GM18505 (cell line): Measurements from ENCODE around the gene DHX16.

ENCODE experiments used
- ATAC-seq: cut with Tn5 transposase; IDR thresholded peaks from one replicate; pipeline ENCODE4 v1.9.1; 2021; ENCODE audit not compliant: unreplicated experiment
- POLR2A ChIP-seq: IDR thresholded peaks from 4 replicates; pipeline ENCODE4 v1.6.1; 2011; ENCODE audit warnings: borderline replicate concordance; ENCODE audit not compliant: insufficient read depth, insufficient read length; ENCODE audit errors: extremely low read depth

DHX16 gene

DNA sequence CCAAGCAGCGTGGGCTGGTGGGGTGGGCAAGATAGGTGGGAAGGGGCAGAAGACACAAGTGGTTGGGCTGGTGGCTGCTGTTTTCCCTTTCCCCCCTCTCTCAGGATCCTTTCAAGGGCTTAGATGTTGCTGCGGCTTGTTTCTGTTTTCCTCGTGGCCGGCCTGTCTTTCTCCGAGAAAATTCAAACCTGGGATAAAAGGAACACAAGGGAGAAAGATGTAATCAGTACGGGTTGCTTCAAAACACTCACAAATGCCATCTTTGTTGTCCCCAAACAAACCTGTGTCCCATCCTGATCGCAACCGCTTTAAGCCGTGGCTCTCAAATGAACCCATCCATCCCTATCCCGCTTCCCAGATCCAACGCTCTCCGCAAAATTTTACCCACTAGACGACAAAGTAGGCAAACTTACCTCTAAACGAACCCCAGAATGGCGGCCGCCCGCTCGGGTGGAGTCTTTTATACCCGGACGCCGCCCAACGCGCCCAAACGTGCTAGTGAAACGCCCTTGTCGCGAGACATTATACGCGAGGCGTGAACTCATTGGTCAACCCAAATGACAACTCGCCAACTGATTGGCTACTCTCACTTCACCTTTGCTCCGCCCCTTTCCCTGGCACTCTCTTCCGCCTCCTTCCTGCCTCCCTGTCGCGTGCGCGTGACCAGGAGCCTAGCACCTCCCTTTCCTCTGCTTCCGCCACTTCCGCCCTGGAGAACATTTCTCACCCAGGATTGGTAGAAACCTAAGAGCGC, 55.8 kb downstream of the DHX16 start, which contains the start of gene PPP1R10:
TSS of gene PPP1R10 (minus strand) at position 433 of the 754 bp plus-strand sequence. CDS start 7,299 bp downstream, outside the sequence.
- ATAC-seq = peak; percentile 75
- TF ChIP-seq POLR2A = peak; percentile 100

DNA sequence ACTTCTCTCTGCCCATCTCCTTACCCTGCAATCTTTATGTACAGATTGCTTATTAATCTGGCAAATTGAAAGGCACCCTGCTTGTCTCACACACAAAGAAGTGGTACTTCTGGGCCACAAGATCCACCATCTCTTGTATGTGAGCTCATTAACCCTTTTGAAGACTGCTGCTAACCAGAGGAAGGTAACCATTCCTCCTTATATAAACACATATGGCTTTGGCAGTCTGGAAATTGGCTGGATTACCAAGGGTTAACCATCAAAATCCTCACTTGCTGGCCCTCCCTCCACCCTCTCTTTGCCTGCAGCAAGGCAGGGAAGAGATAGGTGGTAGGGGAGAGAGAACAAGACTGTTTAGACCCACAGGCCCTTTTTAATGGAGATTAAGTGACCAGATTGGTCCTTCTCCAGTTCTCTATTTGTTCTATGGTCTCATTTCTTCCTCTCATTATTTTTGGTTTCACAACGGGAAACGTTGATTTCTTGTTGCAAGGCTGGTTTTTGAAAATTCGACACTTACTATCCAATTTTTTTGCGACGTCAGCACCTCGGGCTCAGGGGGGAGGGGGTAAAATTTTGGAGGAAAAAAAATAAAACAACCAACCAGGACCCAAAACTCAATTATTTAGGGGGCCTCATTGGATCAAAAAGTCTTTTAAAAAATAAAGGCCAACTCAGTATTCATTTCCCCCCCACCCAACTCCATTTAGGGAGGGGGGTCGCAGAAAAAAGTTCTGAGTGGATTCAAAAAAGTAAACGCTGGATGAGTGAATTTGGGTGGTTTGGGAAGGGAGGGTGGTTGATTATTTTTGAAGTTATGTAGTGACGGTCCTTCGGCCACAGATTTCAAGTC, 56.6 kb downstream of the DHX16 start:
- peak; percentile 6 for TF ChIP-seq POLR2A
- ATAC-seq = no peak

DNA sequence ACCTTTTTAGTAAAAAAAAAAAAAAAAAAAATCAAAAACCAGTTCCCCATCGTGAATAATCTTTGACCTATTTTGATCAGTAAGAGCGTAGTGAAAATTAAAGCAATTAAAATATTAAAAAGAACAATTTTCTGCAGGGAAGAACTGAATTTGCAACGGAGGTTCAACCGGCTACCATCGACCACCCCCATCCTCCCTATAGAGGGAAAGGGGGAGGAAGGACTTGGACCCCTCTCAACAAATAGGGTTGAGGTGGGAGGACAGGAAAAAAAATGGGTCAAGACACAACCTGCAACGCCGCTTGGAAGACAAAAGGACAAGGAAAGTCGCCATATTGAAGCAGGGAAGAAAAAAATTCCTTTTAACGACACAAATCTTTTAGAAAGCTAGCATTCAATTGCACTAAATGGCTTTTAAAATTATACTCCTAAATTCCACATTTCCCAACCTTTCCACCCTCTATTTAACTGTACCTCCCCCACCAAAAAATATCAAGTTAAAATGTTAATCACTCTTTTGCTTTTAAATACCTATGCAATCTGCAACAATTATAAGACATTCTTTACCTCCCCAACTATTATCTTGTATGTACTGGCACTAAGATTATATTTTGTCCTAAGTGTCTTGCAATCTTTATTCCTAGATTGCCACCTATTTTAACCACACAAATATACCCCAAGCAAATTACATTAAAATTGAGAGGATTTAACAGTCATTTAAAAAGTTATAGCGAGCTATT, 57.4 kb downstream of the DHX16 start:
- peak; percentile 90 for TF ChIP-seq POLR2A
- no peak for ATAC-seq

DNA sequence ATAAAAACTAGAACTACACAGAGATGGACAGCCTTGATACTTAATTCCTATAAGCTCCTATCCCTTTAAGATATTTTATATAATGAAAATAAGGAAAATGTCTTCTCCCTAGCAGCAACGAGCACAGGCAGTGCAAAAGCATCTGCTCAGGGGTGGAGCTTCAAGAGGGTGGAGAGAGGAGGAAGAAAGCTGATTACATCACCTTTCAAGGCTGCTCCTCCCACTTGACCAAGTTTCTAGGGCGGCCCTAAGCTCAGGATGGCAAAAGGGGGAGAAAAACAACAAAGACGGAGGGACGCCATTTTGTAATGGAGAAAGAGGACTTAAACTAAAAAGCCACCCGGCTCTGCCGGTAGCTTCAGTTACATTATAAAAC, 58.0 kb downstream of the DHX16 start:
- no peak for TF ChIP-seq POLR2A
- ATAC-seq = peak; percentile 29

DNA sequence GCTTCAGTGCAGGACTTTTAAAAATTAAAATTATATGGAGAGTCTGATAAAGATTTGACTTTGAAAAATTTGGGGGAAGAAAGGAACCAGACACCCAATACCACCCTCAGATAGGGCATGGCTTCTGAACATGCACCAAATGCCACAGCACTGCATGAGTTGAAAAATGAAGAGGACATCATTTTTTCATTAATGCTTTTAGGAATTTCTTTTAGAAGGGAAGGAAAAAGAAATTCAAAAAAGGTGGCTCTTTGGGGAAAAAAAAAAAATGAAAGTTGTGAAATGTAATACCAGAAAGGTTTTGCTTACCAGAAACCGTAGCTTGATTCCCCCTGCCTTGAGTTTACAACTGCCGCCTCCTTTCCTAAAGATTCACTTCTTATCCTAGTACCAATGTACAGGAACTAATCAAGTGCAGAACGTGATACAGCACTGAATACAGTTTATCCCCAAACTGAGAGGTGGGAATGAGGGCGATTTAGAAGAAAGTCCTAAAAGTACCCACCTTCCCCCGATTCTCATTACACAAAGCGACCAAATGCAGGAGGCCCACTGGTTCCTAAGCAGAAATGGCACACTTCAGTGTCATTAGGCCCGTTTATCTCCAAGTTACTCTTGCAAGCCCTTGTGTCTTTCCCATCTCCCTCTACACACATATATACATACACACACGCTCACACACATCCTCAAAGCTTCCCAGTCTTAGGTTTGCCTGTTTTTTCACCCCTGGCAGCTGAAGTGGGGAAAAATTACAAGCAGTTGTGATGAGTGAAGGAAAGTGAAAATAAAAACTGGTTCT, 58.6 kb downstream of the DHX16 start:
- peak; percentile 52 for TF ChIP-seq POLR2A
- ATAC-seq = no peak

DNA sequence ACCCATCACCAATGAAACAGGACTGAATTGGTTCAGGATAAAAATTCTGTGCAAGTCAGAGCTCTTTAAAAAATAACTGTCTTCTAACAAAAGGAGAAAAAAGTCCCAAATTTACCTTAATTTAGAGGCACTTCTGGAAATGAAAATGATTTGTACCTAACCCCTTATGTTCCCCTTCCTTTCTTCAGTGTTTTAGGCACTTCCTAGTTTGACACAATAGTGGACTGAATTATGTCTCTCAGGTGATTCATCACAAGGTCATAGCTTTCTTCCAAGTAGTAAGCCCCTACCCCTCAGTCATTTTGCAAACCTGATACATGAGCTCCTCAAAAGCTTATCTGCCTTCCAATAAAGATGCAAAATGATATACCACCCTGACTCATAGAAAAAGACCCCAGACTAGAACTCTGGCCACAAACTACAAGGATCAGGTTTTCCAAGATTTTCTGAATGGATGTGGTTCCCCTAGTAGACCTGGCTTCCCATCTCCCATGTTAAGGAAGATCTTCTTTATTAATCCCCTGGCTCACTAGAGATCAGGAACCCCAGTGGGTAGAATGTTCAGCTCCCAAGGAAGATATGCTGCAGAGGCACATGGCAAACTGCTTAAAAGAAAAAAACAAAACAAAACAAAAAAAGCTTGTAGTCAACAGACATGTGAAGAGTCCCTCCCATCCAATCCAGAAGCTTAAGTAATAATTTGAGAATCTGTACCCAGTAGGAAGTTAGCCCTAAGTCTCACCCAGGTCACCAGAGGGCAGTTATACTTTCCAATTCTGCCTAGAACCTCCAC, 59.4 kb downstream of the DHX16 start:
- no peak for TF ChIP-seq POLR2A
- ATAC-seq = no peak

DNA sequence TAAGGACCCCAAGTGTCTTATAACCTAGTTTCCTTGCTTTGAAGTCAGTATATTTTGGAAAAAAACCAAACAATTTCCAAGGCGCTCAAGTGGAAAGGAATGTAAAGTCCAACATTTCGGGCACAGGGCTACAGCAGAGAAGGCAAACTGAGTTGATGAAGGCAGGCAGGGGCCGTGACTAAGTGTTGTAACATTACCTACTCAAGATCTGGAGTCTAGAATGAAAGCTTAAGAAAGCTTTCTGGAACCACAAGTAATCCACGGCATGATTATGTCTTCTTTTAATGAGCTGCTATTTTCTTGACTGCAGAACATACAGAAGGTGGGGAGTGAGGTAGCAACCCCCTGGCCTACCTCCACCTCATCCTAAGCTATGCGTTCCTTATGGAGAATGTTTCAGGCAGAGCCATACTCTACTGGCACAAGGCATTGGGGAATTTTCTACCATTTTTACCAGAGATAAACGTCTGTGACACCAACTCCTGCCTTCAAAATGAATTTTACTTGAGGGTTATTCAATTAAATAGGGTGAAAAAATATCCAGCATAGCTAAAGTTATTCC, 60.0 kb downstream of the DHX16 start:
- no peak for ATAC-seq
- no peak for TF ChIP-seq POLR2A

DNA sequence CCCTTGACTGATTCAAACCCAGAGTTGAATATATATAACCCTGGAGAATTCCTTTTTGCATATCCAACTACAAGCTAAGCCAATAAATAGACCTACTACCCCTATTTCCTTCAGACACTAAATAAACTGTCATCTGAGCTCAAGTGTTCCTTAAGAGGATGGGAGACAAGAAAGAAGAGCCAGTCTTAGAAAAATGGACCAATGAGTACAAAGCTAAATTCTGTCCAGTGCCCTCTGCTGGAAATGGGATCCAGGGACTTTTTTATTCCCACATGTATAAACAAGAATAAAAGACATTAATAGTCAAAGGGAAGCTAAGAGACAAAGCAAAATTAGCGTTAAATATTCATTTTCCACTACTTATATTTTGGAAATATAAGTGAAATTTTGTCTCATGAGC, 60.6 kb downstream of the DHX16 start:
- peak; percentile 23 for TF ChIP-seq POLR2A
- ATAC-seq = no peak

DNA sequence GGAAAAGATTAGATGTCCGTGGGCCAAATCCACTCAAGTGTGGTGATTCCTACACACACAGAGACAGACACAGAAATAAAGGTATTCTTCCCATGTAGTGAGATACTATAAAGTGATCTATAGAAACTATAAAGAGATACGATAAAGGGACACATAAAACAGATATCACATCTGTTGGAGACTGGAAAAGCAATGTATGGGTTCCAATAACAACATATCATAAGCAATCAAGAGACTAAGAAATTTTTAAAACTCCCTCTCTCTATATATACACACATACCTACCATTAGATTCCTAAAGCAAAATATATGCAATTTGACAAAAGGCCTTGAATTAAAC, 61.0 kb downstream of the DHX16 start:
- TF ChIP-seq POLR2A = no peak
- no peak for ATAC-seq

DNA sequence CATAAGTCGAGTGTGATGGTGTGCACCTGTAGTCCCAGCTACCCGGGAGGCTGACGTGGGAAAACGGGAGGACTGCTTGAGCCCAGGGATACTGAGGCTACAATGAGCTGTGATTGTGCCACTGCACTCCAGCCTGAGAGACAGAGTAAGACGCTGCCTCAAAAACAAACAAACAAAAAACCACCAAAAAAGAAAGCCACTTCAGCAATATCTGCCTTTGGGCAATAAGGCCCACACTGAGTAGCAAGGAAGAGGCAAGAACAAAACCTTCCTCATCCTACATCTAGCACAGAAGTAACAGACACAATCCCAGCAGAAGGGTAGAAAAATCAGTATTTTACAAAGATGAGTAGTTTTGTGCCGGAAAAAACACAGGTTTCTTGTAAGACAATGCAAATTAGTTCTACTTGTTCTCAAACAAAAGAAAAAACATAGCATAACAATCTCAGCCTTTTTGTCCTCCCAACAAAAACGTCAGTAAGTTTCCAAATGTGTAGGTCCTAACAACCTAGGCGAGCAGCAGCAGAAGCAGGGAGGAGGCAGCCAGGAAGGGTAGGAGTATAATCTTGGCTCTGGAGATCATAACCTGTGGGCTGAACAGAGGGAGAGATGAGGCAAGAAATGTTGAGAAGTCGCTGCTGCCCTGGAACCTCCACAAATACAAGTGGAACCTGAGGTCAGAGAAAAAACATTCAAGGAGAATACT, 61.5 kb downstream of the DHX16 start:
- no peak for ATAC-seq
- TF ChIP-seq POLR2A = no peak

DNA sequence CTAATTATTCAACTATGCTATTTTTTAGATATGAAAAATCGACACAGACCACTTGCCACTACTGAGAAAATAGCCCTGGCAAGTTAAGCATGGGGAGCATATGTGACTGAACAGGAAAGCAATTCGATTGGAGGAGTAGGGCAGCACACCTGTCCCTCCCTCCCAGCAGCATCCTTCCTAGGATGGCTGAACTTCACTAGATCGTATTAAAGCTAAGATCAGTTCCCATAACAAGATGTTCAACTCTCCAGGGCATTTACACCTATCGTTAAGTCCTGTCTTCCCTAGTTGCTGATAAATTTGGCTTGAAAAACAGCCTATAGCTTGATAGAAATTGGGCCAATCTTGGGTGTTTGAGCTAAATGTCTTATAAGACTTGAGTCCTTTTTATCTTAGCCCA, 62.7 kb downstream of the DHX16 start:
- no peak for ATAC-seq
- TF ChIP-seq POLR2A = no peak
